SH-SY5Y (cell line): Measurements from ENCODE around the gene PLAAT2.

ENCODE experiments used
- GATA2 ChIP-seq: IDR thresholded peaks from 2 replicates; pipeline ENCODE4 v1.6.1; 2011; ENCODE audit warnings: mild to moderate bottlenecking, low read depth, low read length
- GATA3 ChIP-seq: IDR thresholded peaks from 2 replicates; pipeline ENCODE4 v1.6.1; 2011; ENCODE audit warnings: low read depth, mild to moderate bottlenecking, low read length, moderate library complexity

Gene PLAAT2

GRCh38 chr11:63508009-63508408 lies 55.2 kb downstream of the PLAAT2 start:
- TF ChIP-seq GATA2 (no peak), GATA3 (no peak)

DNA sequence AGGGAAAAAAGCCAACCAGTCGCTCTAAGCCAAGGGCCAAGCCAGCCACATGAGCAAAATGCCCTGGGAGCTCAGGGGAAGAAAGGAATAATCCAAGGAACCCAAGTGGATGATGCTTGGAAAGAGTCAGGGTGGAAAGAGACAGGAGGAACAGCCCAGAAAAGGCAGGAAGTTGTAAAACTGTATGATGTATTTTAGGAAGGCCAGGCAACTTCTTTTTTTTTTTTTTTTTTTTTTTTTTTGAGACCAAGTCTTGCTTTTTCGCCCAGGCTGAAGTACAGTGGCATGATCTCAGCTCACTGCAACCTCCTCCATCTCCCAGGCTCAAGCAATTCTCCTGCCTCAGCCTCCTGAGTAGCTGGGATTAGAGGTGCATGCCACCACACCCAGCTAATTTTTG lies 55.7 kb downstream of the PLAAT2 start:
- TF ChIP-seq GATA3 (no peak), GATA2 (no peak)

DNA sequence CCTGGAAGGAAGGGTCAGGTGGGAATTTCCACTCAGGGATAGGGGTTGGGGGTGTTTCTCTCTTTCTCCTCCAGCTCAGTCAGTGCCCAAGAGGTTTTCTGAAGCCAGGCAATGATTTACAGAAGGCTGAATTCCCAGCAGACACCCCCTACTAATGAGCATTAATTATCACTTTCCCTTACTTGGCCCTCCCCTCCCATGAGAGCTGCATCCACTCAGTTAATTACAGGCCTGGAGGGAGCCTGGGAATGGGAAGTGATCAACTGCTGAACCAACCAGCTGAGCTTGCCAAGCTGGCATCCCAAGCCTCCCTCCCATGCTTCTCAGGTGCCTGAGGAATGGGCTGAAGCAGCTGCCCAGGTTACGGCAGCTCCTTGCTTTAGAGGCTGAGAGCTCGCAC lies 56.3 kb downstream of the PLAAT2 start:
- TF ChIP-seq GATA3 (no peak), GATA2 (no peak)

DNA sequence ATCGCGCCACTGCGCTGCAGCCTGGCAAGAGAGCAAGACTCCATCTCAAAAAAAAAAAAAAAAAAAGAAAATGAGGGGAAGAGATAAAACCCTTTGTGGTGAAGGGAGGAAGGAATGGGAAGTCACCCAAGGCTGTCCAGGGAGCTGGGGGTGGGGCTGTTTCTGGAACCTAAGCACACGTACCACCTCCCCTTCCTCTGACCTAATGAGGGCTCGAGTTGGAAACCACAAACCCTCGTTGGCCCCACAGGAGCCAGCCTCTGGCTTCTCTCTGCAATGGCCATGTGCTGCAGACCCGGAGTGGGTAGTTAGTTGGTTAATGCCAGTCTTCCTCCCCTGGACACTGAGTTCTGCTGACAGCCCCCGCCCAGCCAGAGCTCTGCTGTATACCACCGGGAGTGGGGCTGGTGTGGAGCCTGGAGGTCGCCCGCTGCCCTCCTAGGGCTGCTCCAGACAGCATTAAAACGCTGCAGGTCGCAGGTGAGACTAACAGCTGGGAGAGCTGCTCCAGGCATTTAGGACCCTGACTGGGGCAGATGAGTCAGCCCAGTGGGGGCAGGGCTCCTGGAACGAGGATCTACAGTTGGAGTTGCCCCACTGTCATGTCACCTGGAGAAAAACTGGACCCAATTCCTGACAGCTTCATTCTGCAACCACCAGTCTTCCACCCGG lies 57.2 kb downstream of the PLAAT2 start, which contains the start of gene LGALS12:
LGALS12 (plus strand) TSS at position 228 of the 672 bp plus-strand sequence; CDS start at position 603, 375 bp downstream.
- TF ChIP-seq GATA2, result no peak
- TF ChIP-seq GATA3, result no peak

- TF ChIP-seq GATA3, result no peak
Observed at GRCh38 chr11:63504933-63505586, 58.1 kb downstream of the PLAAT2 start.

DNA sequence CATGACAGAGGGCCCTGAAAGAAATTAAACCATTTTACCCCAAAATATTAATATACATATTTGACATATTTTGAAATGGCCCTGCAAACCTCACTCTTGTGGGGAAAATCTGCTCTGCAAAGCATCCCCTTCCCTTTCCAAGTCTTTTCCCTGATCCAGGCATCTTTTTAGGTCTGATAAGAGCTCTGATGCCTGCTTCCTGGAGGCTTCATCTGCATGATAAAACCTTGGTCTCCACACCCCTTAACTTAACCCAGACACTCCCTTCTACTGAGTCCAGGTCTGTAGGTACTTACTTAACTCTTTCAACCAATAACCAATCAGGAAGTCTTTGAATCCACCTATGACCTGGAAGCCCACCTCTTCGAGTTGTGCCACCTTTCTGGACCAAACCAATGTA lies 59.1 kb downstream of the PLAAT2 start:
- TF ChIP-seq GATA2 (no peak), GATA3 (no peak)

GRCh38 chr11:63503492-63503891 lies 59.7 kb downstream of the PLAAT2 start:
- TF ChIP-seq GATA2 (no peak), GATA3 (no peak)
